ENCODE data around the gene TBC1D28.
"Not testable (repeated sequence)": the region's sequence is repeated elsewhere in the genome, so short reads cannot be mapped to it uniquely, and the experiment has no call there.

- TF ChIP-seq CSDC2 (CRISPR knock-in tag; IDR thresholded peaks at IDR 0.05); ARNTL (CRISPR knock-in tag; IDR thresholded peaks at IDR 0.05; ENCODE audit: borderline replicate concordance, low read depth); ZFP30 (CRISPR knock-in tag; IDR thresholded peaks at IDR 0.05); RARB (CRISPR knock-in tag; IDR thresholded peaks at IDR 0.05); PATZ1 (CRISPR knock-in tag; IDR thresholded peaks at IDR 0.05; ENCODE audit: borderline replicate concordance); SNAI2 (CRISPR knock-in tag; IDR thresholded peaks at IDR 0.05); PPARA (CRISPR knock-in tag; IDR thresholded peaks at IDR 0.05; ENCODE audit: borderline replicate concordance); GLIS3 (CRISPR knock-in tag; IDR thresholded peaks at IDR 0.05); ZFP3 (CRISPR knock-in tag; IDR thresholded peaks at IDR 0.05); BACH2 (CRISPR knock-in tag; IDR thresholded peaks at IDR 0.05; ENCODE audit: borderline replicate concordance); ZNF565 (CRISPR knock-in tag; conservative IDR thresholded peaks at IDR 0.05; ENCODE audit: low read depth); POU6F1 (CRISPR knock-in tag; IDR thresholded peaks at IDR 0.05; ENCODE audit: borderline replicate concordance, low read depth); ZNF8 (CRISPR knock-in tag; IDR thresholded peaks at IDR 0.05); TCF4 (CRISPR knock-in tag; IDR thresholded peaks at IDR 0.05; ENCODE audit: borderline replicate concordance): not testable (repeated sequence)
These were observed 8.4 kb downstream of the TBC1D28 start for GRCh38 chr17:18635773-18636172.

Measured in SK-N-SH treated with all-trans-retinoic acid at 6 μM for 48 hours (cell line).